Smooth muscle cell (in vitro differentiated cells): ENCODE data around the gene SUPT7L. TPM values are rescaled to one million over a fixed set of nuclear protein-coding genes. Genes with fewer than 3 reads are reported as not detected.

ENCODE experiments used
- DNase-seq: peaks from one replicate; lab custom pipeline; 2025; ENCODE audit not compliant: unreplicated experiment; lab: John Stamatoyannopoulos, UW
- H2AFZ ChIP-seq: fragments of 200-600 bp; sonication (generic); 2 replicates; pipeline ENCODE4 v1.6.0; 2016; ENCODE audit warnings: antibody characterized with exemption, low read depth, mild to moderate bottlenecking
- H3F3A ChIP-seq: fragments of 200-600 bp; sonication (generic); 2 replicates; pipeline ENCODE4 v1.6.0; 2017; ENCODE audit warnings: antibody characterized with exemption, low read depth
- H3K27ac ChIP-seq: fragments of 200-600 bp; sonication (generic); 2 replicates; pipeline ENCODE4 v1.5.1; 2016; ENCODE audit warnings: low read depth, mild to moderate bottlenecking
- H3K27me3 ChIP-seq: fragments of 200-600 bp; sonication (generic); 2 replicates; pipeline ENCODE4 v1.6.1; 2016; ENCODE audit warnings: low read depth, mild to moderate bottlenecking
- H3K36me3 ChIP-seq: fragments of 200-600 bp; sonication (generic); 2 replicates; pipeline ENCODE4 v1.5.1; 2016; ENCODE audit warnings: low read depth
- H3K4me1 ChIP-seq: fragments of 200-600 bp; sonication (generic); 2 replicates; pipeline ENCODE4 v1.5.1; 2016; ENCODE audit warnings: low read depth
- H3K4me2 ChIP-seq: fragments of 200-600 bp; sonication (generic); 2 replicates; pipeline ENCODE4 v1.6.0; 2016; ENCODE audit warnings: mild to moderate bottlenecking
- H3K4me3 ChIP-seq: fragments of 200-600 bp; sonication (generic); 2 replicates; pipeline ENCODE4 v1.5.1; 2016; ENCODE audit warnings: mild to moderate bottlenecking
- H3K79me2 ChIP-seq: fragments of 200-600 bp; sonication (generic); 2 replicates; pipeline ENCODE4 v1.6.0; 2016; ENCODE audit warnings: low read depth, mild to moderate bottlenecking
- H3K9ac ChIP-seq: fragments of 200-600 bp; sonication (generic); 2 replicates; pipeline ENCODE4 v1.6.0; 2016; ENCODE audit warnings: low read depth
- H3K9me3 ChIP-seq: fragments of 200-600 bp; sonication (generic); replicated peaks from 2 replicates; pipeline ENCODE4 v1.5.1; 2016; ENCODE audit warnings: low read depth
- H4K20me1 ChIP-seq: fragments of 200-600 bp; sonication (generic); 2 replicates; pipeline ENCODE4 v1.6.0; 2016; ENCODE audit warnings: low read depth
- CTCF ChIP-seq: fragments of 200-600 bp; sonication (generic); IDR thresholded peaks from 2 replicates; pipeline ENCODE4 v1.5.1; 2017; ENCODE audit warnings: borderline replicate concordance, mild to moderate bottlenecking, antibody characterized with exemption; ENCODE audit not compliant: insufficient read depth, poor library complexity, severe bottlenecking
- WGBS: methylation state at CpG from one replicate; pipeline ENCODE4 v1.1.7; 2016; ENCODE audit warnings: low lambda C conversion rate; 5-methylcytosine and 5-hydroxymethylcytosine counted together
- polyA plus RNA-seq: library from polyadenylated mRNA; unstranded; fragments of >200 nt; fragmentation: Nextera tagmentation; extraction: Ambion mirVana; gene quantifications from 2 replicates; pipeline ENCODE4 v1.2.1, GENCODE V29; 2016
- total RNA-seq: library from RNA; depleted of rRNA; stranded (reverse); fragments of >200 nt; gene quantifications from 2 replicates; pipeline ENCODE4 v1.2.3, GENCODE V29; 2014

Gene SUPT7L
- total RNA-seq (27.6 and 29.8 TPM in 2 replicates), polyA plus RNA-seq (18.9 and 27.9 TPM in 2 replicates)

- peaks cover 23% of the 10 kb centered on the region for H3K4me1 ChIP-seq
- WGBS: 1% methylated on average over 56 of the region's 56 CpGs
- H3K4me3 ChIP-seq: peak within 1 kb of the TSS; percentile 70
Measured at GRCh38 chr2:27663285-27664153, at the start of gene SUPT7L, which contains the start of gene SLC4A1AP. Gene SUPT7L, minus strand, starts transcription at chr2:27663614. Its CDS starts 1,422 bp downstream, at chr2:27662192. Gene SLC4A1AP, plus strand, starts transcription at chr2:27663889. Its CDS starts 26 bp downstream, at chr2:27663915.

GRCh38 chr2:27713201-27713600 is 49.8 kb upstream of the SUPT7L start:
- Histone ChIP-seq H3K27ac (no peak overlapping the region), H3K27me3 (no peaks in the 10 kb centered on the region), H3K9ac (no peak overlapping the region), H3K36me3 (no peaks in the 10 kb centered on the region), H3K79me2 (no peaks in the 10 kb centered on the region), H3K4me2 (no peak overlapping the region), H3K4me1 (peaks cover 11% of the 10 kb centered on the region), H3K4me3 (no peak overlapping the region), H3K9me3 (no peaks in the 10 kb centered on the region), H2AFZ (no peak overlapping the region), H3F3A (no peaks in the 10 kb centered on the region), H4K20me1 (no peaks in the 10 kb centered on the region)
- no peak for DNase-seq
- WGBS: 93% methylated on average over 5 of the region's 5 CpGs
- no peak for TF ChIP-seq CTCF

More at GRCh38 chr2:27663285-27664153, at the start of gene SUPT7L, which contains the start of gene SLC4A1AP:
- peak within 1 kb of the TSS; percentile 85 for H3K27ac ChIP-seq
- peak; percentile 69 for DNase-seq
- no peaks in the 10 kb centered on the region for H3F3A ChIP-seq
- peaks cover 53% of the 10 kb centered on the region for H3K79me2 ChIP-seq
- peaks cover 13% of the 10 kb centered on the region for H3K36me3 ChIP-seq
- no peaks in the 10 kb centered on the region for H3K27me3 ChIP-seq
- no peak for TF ChIP-seq CTCF
- H2AFZ ChIP-seq: peak within 1 kb of the TSS; percentile 94
- no peaks in the 10 kb centered on the region for H4K20me1 ChIP-seq
- H3K4me2 ChIP-seq: peak within 1 kb of the TSS; percentile 89
- H3K9ac ChIP-seq: peak within 1 kb of the TSS; percentile 85
- no peaks in the 10 kb centered on the region for H3K9me3 ChIP-seq

- whole genome bisulfite sequencing: 82% methylated on average over 1 of the region's 1 CpG
- no peak for DNase-seq
- no peaks in the 10 kb centered on the region for H4K20me1 ChIP-seq
- H3K9ac ChIP-seq: no peak overlapping the region
- H3F3A ChIP-seq: no peaks in the 10 kb centered on the region
- H3K4me1 ChIP-seq: peaks cover 11% of the 10 kb centered on the region
- TF ChIP-seq CTCF: no peak
- no peak overlapping the region for H3K27ac ChIP-seq
- H3K27me3 ChIP-seq: no peaks in the 10 kb centered on the region
- no peak overlapping the region for H3K4me2 ChIP-seq
- no peaks in the 10 kb centered on the region for H3K9me3 ChIP-seq
- H2AFZ ChIP-seq: no peak overlapping the region
- no peaks in the 10 kb centered on the region for H3K36me3 ChIP-seq
- no peak overlapping the region for H3K4me3 ChIP-seq
- no peaks in the 10 kb centered on the region for H3K79me2 ChIP-seq
Measured at GRCh38 chr2:27712522-27712921, 49.1 kb upstream of the SUPT7L start.
